ENCODE results near the gene FMO2.

The FMO2 gene

GRCh38 chr1:171174560-171175294, 10.4 kb upstream of the FMO2 start:
- DNase-seq (ENCODE audit: low read depth) = no peak

GRCh38 chr1:171177261-171177660, 7.8 kb upstream of the FMO2 start:
- DNase-seq (ENCODE audit: low read depth) = no peak

DNA sequence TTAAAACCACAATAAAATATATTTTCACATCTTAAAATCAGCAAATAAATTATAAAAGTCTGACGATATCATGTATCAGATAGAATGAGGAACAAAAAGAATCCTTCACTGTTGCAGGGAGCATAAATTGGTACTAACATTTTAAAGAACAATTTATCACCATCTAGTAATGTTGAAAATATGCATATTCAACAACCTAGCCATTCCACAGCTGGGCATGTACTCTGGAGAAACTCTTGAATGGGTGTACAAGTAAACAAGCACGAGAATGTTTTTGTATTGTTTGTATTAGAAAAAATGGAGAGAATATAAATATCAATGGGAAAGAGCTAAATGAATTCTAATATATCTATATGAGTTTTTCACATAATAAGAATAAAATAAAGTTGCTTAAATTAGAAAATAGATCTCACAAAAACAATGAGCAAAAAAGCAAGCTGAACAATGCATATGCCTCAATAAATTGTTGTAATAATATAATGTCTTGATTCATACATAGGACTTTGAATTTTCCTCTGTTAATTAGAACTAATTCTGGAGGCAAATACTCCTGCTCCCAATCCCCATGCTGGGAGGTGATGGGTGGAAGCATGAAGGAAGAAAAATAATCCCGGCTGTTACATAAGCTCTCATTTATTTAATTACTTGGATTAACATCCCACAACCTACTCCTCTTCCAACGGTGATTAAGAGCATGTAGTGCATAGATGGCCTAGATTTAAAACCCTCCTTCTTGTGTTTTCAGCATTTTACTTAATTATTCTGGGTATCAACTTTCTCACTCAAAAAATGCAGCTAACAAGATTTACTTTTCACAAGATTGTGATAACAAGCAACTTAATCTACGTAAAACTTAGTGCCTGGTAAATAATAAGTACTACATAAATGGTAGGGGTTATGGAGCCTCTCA, 5.5 kb upstream of the FMO2 start:
- no peak for DNase-seq (ENCODE audit: low read depth)

GRCh38 chr1:171180670-171181069, 4.4 kb upstream of the FMO2 start:
- no peak for DNase-seq (ENCODE audit: low read depth)

GRCh38 chr1:171188388-171189266, 3.5 kb downstream of the FMO2 start:
- no peak for DNase-seq (ENCODE audit: low read depth)

DNA sequence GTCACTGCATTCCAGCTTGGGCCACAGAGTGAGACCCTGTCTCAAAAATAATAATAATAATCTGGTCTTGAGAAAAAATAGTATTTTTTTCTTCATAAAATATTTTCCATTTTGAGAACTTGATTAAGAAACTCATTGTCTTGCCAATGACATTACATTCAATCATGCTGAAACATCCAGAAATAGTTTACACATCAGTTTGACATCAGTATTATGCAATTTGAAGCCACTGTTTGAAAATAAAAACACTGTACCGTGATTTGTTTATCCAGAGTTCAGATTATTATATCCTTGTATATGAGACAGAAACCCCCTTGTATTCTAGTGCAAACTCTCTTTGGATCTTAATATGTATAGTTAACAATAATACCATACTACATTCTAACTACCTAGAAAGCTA, 6.9 kb downstream of the FMO2 start:
- no peak for DNase-seq (ENCODE audit: low read depth)

DNA sequence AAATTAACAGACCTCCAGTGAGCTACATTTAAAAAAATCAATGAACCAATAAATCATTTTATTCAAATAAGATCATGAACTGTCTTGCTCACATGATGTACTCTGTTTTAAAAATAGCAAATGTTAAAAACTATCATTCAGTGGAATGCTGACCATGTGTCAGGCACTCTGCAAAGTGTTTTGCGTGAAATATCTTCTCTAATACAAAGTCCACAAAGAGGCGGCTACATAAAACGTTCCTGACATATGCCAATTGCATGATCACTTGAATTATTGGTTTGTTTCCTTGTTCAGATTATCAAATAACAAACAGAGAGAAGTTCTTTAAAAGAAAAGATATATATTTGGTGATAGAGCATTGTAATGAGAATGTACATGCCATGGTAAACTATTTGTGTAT, 10.7 kb downstream of the FMO2 start:
- DNase-seq (ENCODE audit: low read depth) = no peak

DNA sequence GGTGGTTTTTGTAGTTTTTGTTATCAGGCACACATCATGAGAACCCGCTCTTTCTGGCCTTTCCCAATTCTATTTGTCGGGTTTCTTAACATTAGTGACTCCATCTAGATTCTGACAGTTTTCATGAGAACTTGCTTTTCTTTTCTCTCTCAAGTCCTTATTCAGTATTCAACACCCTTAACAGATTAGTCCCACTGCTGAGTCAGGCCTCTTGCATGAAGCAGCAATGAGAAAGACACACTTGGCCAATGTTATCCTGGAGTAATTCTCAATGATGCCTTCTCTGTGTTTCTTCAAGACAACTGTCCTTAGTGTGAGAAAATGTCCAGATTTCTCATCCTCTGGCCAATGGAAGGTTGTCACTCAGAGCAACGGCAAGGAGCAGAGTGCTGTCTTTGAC, 11.3 kb downstream of the FMO2 start:
- DNase-seq (ENCODE audit: low read depth) = no peak

DNA sequence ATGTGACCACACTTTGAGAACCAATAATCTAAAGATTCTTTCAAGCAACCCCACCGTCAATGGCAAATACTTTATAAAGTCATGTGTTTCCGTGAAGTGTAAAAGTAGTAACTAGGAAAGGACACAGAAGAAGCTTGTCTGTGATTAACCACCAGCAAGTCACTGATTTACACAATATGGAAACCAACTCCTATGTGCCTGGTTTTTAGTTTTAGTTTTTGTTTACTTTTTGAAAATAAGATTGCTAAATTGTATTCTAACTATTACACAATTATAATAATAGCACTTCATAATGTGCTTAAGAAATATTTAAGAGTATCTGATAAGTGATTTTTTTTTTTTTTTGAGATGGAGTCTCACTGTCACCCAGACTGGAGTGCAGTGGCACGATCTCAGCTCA, 13.0 kb downstream of the FMO2 start:
- no peak for DNase-seq (ENCODE audit: low read depth)

- no peak for DNase-seq (ENCODE audit: low read depth)
Measured at GRCh38 chr1:171204296-171204695, 19.2 kb downstream of the FMO2 start.

- no peak for DNase-seq (ENCODE audit: low read depth)
Measured at GRCh38 chr1:171206204-171206977, 21.3 kb downstream of the FMO2 start.

DNA sequence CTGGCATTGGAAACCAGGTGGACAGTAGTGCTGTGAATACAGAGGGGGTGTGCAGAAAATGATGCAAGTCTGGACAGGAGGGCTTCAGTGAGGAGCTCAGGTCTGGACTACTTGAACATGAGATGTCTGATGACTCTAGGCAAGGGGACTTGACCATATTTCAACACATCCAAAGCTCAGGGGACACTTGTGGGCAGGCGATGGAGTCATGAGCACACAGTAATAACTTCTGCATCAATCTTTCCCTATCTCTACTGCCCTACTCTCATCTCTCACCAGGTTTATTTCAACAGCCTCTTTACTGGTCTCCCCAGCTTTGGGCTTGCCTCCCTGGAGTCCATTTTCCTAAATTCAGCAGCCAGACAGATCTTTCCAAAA, 21.9 kb downstream of the FMO2 start:
- DNase-seq (ENCODE audit: low read depth) = no peak

GRCh38 chr1:171207377-171207776, 22.3 kb downstream of the FMO2 start:
- no peak for DNase-seq (ENCODE audit: low read depth)

DNA sequence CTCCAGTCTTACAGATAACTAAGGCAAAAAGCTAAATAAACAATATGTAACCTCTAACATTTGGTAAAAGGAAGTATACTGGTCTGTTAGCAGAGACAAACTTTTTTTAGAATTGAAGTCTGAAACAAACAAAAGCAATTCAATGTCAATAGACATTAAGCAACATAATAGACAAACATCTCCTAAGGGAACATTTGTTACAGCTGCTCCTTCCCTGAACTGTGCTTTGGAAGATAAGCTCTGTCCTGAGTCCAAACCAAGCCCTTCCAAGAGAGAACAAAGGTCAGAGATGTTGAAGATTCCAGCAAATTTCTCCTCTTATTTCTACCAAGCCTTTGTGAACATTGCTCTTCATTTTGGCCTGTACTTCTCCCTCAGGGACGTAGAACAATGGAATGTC, 25.3 kb downstream of the FMO2 start:
- no peak for DNase-seq (ENCODE audit: low read depth)

GRCh38 chr1:171212607-171213351, 27.7 kb downstream of the FMO2 start:
- no peak for DNase-seq (ENCODE audit: low read depth)

GRCh38 chr1:171213559-171214454, 28.7 kb downstream of the FMO2 start:
- no peak for DNase-seq (ENCODE audit: low read depth)

- DNase-seq (ENCODE audit: low read depth) = no peak
Measured at GRCh38 chr1:171217658-171218443, 32.8 kb downstream of the FMO2 start.

GRCh38 chr1:171218661-171219060, 33.6 kb downstream of the FMO2 start:
- no peak for DNase-seq (ENCODE audit: low read depth)

All from activated T-helper 1 cell treated with Interleukin-2 at 50 U/mL for 16 hours (primary cell).